WTC11 (cell line): ENCODE results near the gene SACS. TPM values are rescaled to one million over a fixed set of nuclear protein-coding genes. Genes with fewer than 3 reads are reported as not detected.

Source experiments
- ATAC-seq: fragments of 200-7000 bp; cut with Tn5 transposase; 2 replicates; pipeline ENCODE4 v1.10.0; 2021; ENCODE audit warnings: mild to moderate bottlenecking, moderate library complexity
- CTCF ChIA-PET: fragments of 300-600 bp; sonication (Branson Sonifier 250); formaldehyde crosslinking; loops from one replicate; lab custom pipeline; 2021; ENCODE audit warnings: antibody characterized with exemption; lab: Charles Lee
- POLR2A ChIA-PET: fragments of 350-600 bp; sonication (Branson Sonifier 250); formaldehyde crosslinking; loops from one replicate; lab custom pipeline; 2021; ENCODE audit warnings: antibody characterized with exemption; lab: Charles Lee
- DNase-seq: peaks from one replicate; pipeline ENCODE4 v3.0.0; 2021; ENCODE audit warnings: low spot score
- H3K27ac Mint-ChIP-seq: 2 replicates; pipeline ENCODE4 v1.8.0; 2021; ENCODE audit warnings: mixed read lengths
- H3K27me3 Mint-ChIP-seq: 2 replicates; pipeline ENCODE4 v1.8.0; 2021; ENCODE audit warnings: low read depth, mild to moderate bottlenecking, moderate library complexity, mixed read lengths
- H3K36me3 Mint-ChIP-seq: 2 replicates; pipeline ENCODE4 v1.8.0; 2021; ENCODE audit warnings: mixed read lengths
- H3K4me1 Mint-ChIP-seq: 2 replicates; pipeline ENCODE4 v1.8.0; 2022; ENCODE audit warnings: mixed read lengths
- H3K4me3 Mint-ChIP-seq: 2 replicates; pipeline ENCODE4 v1.8.0; 2021; ENCODE audit warnings: mild to moderate bottlenecking, moderate library complexity, mixed read lengths
- H3K9me3 Mint-ChIP-seq: 2 replicates; pipeline ENCODE4 v1.8.0; 2021; ENCODE audit warnings: mixed read lengths
- ATF3 ChIP-seq: sonication (generic); formaldehyde crosslinking; conservative IDR thresholded peaks from 2 replicates; pipeline ENCODE4 v1.8.1; 2022; ENCODE audit warnings: mild to moderate bottlenecking, missing genetic modification reagents
- CBFB ChIP-seq: sonication (generic); formaldehyde crosslinking; IDR thresholded peaks from 2 replicates; pipeline ENCODE4 v1.8.1; 2022; ENCODE audit warnings: mild to moderate bottlenecking, low read depth, missing genetic modification reagents
- CTCF ChIP-seq: fragments of 200-600 bp; IDR thresholded peaks from 2 replicates; pipeline ENCODE4 v1.8.0; 2022; ENCODE audit warnings: antibody characterized with exemption
- E2F5 ChIP-seq: sonication (generic); formaldehyde crosslinking; IDR thresholded peaks from 2 replicates; pipeline ENCODE4 v1.8.1; 2022; ENCODE audit warnings: mild to moderate bottlenecking, moderate library complexity, missing genetic modification reagents
- GRHL2 ChIP-seq: fragments of 250-450 bp; sonication (Bioruptor Pico); IDR thresholded peaks from 2 replicates; pipeline ENCODE4 v1.8.0; 2022; ENCODE audit warnings: mild to moderate bottlenecking, moderate library complexity; ENCODE audit not compliant: insufficient replicate concordance, severe bottlenecking
- GTF2I ChIP-seq: fragments of 250-450 bp; sonication (Bioruptor Pico); conservative IDR thresholded peaks from 2 replicates; pipeline ENCODE4 v1.4.0; 2021; ENCODE audit warnings: mild to moderate bottlenecking
- HMGA2 ChIP-seq: fragments of 250-450 bp; sonication (Bioruptor Pico); IDR thresholded peaks from 2 replicates; pipeline ENCODE4 v1.4.0; 2021; ENCODE audit warnings: mild to moderate bottlenecking, moderate library complexity
- JAZF1 ChIP-seq: fragments of 250-450 bp; sonication (Bioruptor Pico); IDR thresholded peaks from 2 replicates; pipeline ENCODE4 v1.9.0; 2021; ENCODE audit warnings: moderate library complexity, mild to moderate bottlenecking, inconsistent platforms
- MAX ChIP-seq: sonication (generic); formaldehyde crosslinking; IDR thresholded peaks from 2 replicates; pipeline ENCODE4 v1.8.0; 2022; ENCODE audit warnings: mild to moderate bottlenecking, missing genetic modification reagents
- MYBL2 ChIP-seq: sonication (generic); formaldehyde crosslinking; IDR thresholded peaks from 2 replicates; pipeline ENCODE4 v1.8.1; 2023; ENCODE audit warnings: mild to moderate bottlenecking, moderate library complexity, missing genetic modification reagents
- NFATC4 ChIP-seq: fragments of 250-450 bp; sonication (Bioruptor Pico); IDR thresholded peaks from 2 replicates; pipeline ENCODE4 v1.9.0; 2021; ENCODE audit warnings: mild to moderate bottlenecking
- NFYB ChIP-seq: sonication (generic); formaldehyde crosslinking; conservative IDR thresholded peaks from 2 replicates; pipeline ENCODE4 v1.8.0; 2022; ENCODE audit warnings: low read depth, missing genetic modification reagents
- OVOL2 ChIP-seq: fragments of 250-450 bp; sonication (Bioruptor Pico); IDR thresholded peaks from 2 replicates; pipeline ENCODE4 v1.9.0; 2021; ENCODE audit warnings: mild to moderate bottlenecking, borderline replicate concordance
- PREB ChIP-seq: sonication (generic); formaldehyde crosslinking; IDR thresholded peaks from 2 replicates; pipeline ENCODE4 v1.8.1; 2022; ENCODE audit warnings: mild to moderate bottlenecking, missing genetic modification reagents, moderate library complexity, borderline replicate concordance
- PRRX2 ChIP-seq: fragments of 250-450 bp; sonication (Bioruptor Pico); IDR thresholded peaks from 2 replicates; pipeline ENCODE4 v1.8.0; 2021; ENCODE audit warnings: mild to moderate bottlenecking
- SMAD3 ChIP-seq: sonication (generic); formaldehyde crosslinking; IDR thresholded peaks from 2 replicates; pipeline ENCODE4 v1.8.0; 2022; ENCODE audit warnings: missing genetic modification reagents, mild to moderate bottlenecking, borderline replicate concordance
- TP53 ChIP-seq: sonication (generic); formaldehyde crosslinking; IDR thresholded peaks from 2 replicates; pipeline ENCODE4 v1.8.1; 2023; ENCODE audit warnings: mild to moderate bottlenecking, missing genetic modification reagents
- USF1 ChIP-seq: sonication (generic); formaldehyde crosslinking; IDR thresholded peaks from 2 replicates; pipeline ENCODE4 v1.8.0; 2022; ENCODE audit warnings: mild to moderate bottlenecking, missing genetic modification reagents
- ZBTB21 ChIP-seq: sonication (generic); formaldehyde crosslinking; IDR thresholded peaks from 2 replicates; pipeline ENCODE4 v1.8.1; 2023; ENCODE audit warnings: mild to moderate bottlenecking, missing genetic modification reagents, borderline replicate concordance
- ZBTB43 ChIP-seq: sonication (generic); formaldehyde crosslinking; IDR thresholded peaks from 2 replicates; pipeline ENCODE4 v1.8.1; 2023; ENCODE audit warnings: mild to moderate bottlenecking, missing genetic modification reagents
- ZNF138 ChIP-seq: sonication (generic); formaldehyde crosslinking; conservative IDR thresholded peaks from 2 replicates; pipeline ENCODE4 v1.8.1; 2022; ENCODE audit warnings: mild to moderate bottlenecking, moderate library complexity, missing genetic modification reagents
- ZNF219 ChIP-seq: sonication (generic); formaldehyde crosslinking; IDR thresholded peaks from 2 replicates; pipeline ENCODE4 v1.8.0; 2023; ENCODE audit warnings: missing genetic modification reagents, mild to moderate bottlenecking, borderline replicate concordance
- ZNF281 ChIP-seq: sonication (generic); formaldehyde crosslinking; IDR thresholded peaks from 2 replicates; pipeline ENCODE4 v1.8.0; 2023; ENCODE audit warnings: mild to moderate bottlenecking, missing genetic modification reagents
- total RNA-seq: library from RNA; stranded (reverse); gene quantifications from 3 replicates; pipeline ENCODE4 v1.2.3, GENCODE V29; 2021

Gene SACS
- total RNA-seq, 1 experiment from 2014 or later: 35.2 TPM

- peaks cover 24% of the 10 kb centered on the region for H3K4me1 Mint-ChIP-seq
- DNase-seq: no peak
- CTCF ChIA-PET: interaction anchor here (0.7 kb wide), 1 partner anchor 299 kb away, joined by 3 read pairs; no protein-coding TSS in a partner anchor
- no peaks in the 10 kb centered on the region for H3K36me3 Mint-ChIP-seq
- H3K27me3 Mint-ChIP-seq: no peaks in the 10 kb centered on the region
- peaks cover 2% of the 10 kb centered on the region; the same call in 1 of the 2 replicates for H3K9me3 Mint-ChIP-seq
- TF ChIP-seq HMGA2 (CRISPR knock-in tag): 0 out of 2 replicates have a peak, but pooled peaks have one; percentile 6
- no peak for TF ChIP-seq JAZF1
- H3K27ac Mint-ChIP-seq: no peak overlapping the region
- no peak for ATAC-seq
- no peak overlapping the region for H3K4me3 Mint-ChIP-seq
- POLR2A ChIA-PET: no interaction called here
These were observed 39.7 kb upstream of the SACS start for GRCh38 chr13:23473221-23473620.

- peaks cover 24% of the 10 kb centered on the region for H3K4me1 Mint-ChIP-seq
- H3K9me3 Mint-ChIP-seq: peaks cover 2% of the 10 kb centered on the region; the same call in 1 of the 2 replicates
- no peaks in the 10 kb centered on the region for H3K36me3 Mint-ChIP-seq
- no peaks in the 10 kb centered on the region for H3K27me3 Mint-ChIP-seq
- no peak for TF ChIP-seq NFATC4 (CRISPR knock-in tag)
- TF ChIP-seq CBFB (CRISPR knock-in tag): no peak
- TF ChIP-seq PRRX2 (CRISPR knock-in tag): no peak
- TF ChIP-seq CTCF: no peak
- no peak for TF ChIP-seq MYBL2 (CRISPR knock-in tag)
- no peak for TF ChIP-seq ZBTB21 (CRISPR knock-in tag)
- TF ChIP-seq ATF3 (CRISPR knock-in tag): no peak
- no peak for TF ChIP-seq OVOL2 (CRISPR knock-in tag)
- TF ChIP-seq USF1: no peak
- no peak for TF ChIP-seq ZNF219 (CRISPR knock-in tag)
- TF ChIP-seq GRHL2: no peak
- TF ChIP-seq NFYB (CRISPR knock-in tag): no peak
- no peak for TF ChIP-seq ZNF138 (CRISPR knock-in tag)
- no peak for TF ChIP-seq PREB (CRISPR knock-in tag)
- TF ChIP-seq E2F5: no peak
- TF ChIP-seq, all 79 proteins: peak for 0
- DNase-seq: no peak
- Mint-ChIP-seq H3K27ac (no peak overlapping the region), H3K4me3 (no peak overlapping the region)
- ATAC-seq: no peak
- ChIA-PET CTCF (no interaction called here), POLR2A (no interaction called here)
These were observed 38.7 kb upstream of the SACS start for GRCh38 chr13:23472189-23472588.

GRCh38 chr13:23470790-23471614, 37.5 kb upstream of the SACS start:
- ChIA-PET CTCF (interaction anchor here (1.6 kb wide), 1 partner anchor 97 kb away, joined by 9 read pairs; no protein-coding TSS in a partner anchor), POLR2A (no interaction called here)
- H3K36me3 Mint-ChIP-seq: no peaks in the 10 kb centered on the region
- H3K27me3 Mint-ChIP-seq: peaks cover 2% of the 10 kb centered on the region
- H3K4me3 Mint-ChIP-seq: no peak overlapping the region
- H3K9me3 Mint-ChIP-seq: peaks cover 2% of the 10 kb centered on the region; the same call in 1 of the 2 replicates
- no peak overlapping the region for H3K27ac Mint-ChIP-seq
- ATAC-seq (no peak), DNase-seq (no peak)
- peaks cover 27% of the 10 kb centered on the region for H3K4me1 Mint-ChIP-seq
- no peak for TF ChIP-seq PRRX2 (CRISPR knock-in tag)
- no peak for TF ChIP-seq SMAD3 (CRISPR knock-in tag)
- no peak for TF ChIP-seq MAX (CRISPR knock-in tag)
- no peak for TF ChIP-seq ZBTB43 (CRISPR knock-in tag)
- TF ChIP-seq GTF2I (CRISPR knock-in tag): no peak
- no peak for TF ChIP-seq ZNF281 (CRISPR knock-in tag)
- no peak for TF ChIP-seq OVOL2 (CRISPR knock-in tag)
- TF ChIP-seq TP53 (CRISPR knock-in tag): no peak
